Mucosa of stomach (tissue), 1 donor: ENCODE results near the gene CABP2.
"Not testable (repeated sequence)": the region's sequence is repeated elsewhere in the genome, so short reads cannot be mapped to it uniquely, and the experiment has no call there.

Source experiments
- H3K27me3 ChIP-seq: one replicate; pipeline ENCODE4 v1.7.0; 2013; ENCODE audit warnings: mild to moderate bottlenecking, low read length; ENCODE audit not compliant: control insufficient read depth, insufficient read depth
- H3K36me3 ChIP-seq: one replicate; pipeline ENCODE4 v1.7.0; 2013; ENCODE audit warnings: low read length; ENCODE audit not compliant: control insufficient read depth, insufficient read depth
- H3K4me1 ChIP-seq: one replicate; pipeline ENCODE4 v1.7.0; 2013; ENCODE audit warnings: mild to moderate bottlenecking, low read length; ENCODE audit not compliant: control insufficient read depth, insufficient read depth
- H3K4me3 ChIP-seq: one replicate; pipeline ENCODE4 v1.7.0; 2013; ENCODE audit warnings: low read length
- H3K9ac ChIP-seq: one replicate; pipeline ENCODE4 v1.7.0; 2013; ENCODE audit warnings: mild to moderate bottlenecking, low read length, moderate library complexity
- H3K9me3 ChIP-seq: one replicate; pipeline ENCODE4 v1.7.0; 2013; ENCODE audit warnings: mild to moderate bottlenecking, low read length, moderate library complexity; ENCODE audit not compliant: control insufficient read depth
- donor health status: Pancreatic carcinoma.

The CABP2 gene

DNA sequence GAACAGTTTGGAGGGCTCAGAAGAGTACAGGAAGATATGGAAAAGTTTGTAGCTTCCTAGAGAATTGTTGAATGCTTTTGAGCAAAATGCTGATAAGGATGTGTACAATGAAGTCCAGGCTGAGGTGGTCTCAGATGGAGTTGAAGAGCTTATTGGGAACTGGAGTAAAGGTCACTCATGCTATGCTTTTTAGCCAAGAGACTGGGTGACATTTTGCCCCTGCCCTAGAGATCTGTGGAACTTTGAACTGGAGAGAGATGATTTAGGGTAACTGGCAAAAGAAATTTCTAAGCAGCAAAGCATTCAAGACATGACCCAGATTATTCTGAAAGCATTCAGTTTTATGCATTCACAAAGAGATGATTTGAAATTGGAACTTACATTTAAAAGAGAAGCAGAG, 27.9 kb upstream of the CABP2 start:
- Histone ChIP-seq H3K9ac (no peak overlapping the region), H3K4me3 (no peak overlapping the region), H3K27me3 (no peaks in the 10 kb centered on the region), H3K36me3 (no peaks in the 10 kb centered on the region), H3K4me1 (peaks cover 10% of the 10 kb centered on the region), H3K9me3 (no peaks in the 10 kb centered on the region)

DNA sequence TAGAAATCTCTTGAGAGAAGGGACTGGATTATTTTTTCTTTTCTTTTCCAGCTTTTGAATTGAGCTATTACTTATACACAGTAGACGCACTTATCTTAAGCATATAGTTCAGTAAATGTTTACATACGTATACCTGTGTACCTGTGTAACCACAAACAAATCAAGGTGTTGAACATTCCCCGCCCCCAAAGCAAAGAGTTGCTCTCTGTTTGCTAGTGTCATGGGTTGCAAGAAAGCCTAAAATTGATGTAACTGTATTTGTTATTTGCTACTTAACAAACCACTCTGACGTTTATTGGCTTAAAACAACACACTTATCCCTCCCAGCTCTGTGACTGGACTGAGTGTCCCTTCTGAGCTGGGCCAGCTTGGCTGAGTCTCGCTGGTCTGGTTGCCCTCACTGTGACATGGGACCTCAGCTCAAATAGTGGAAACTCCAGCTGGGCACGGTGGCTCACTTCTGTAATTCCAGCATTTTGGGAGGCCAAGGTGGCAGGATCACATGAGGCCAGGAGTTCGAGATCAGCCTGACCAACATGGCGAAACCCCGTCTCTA, 25.4 kb upstream of the CABP2 start:
- H3K36me3 ChIP-seq, result no peaks in the 10 kb centered on the region
- no peaks in the 10 kb centered on the region for H3K27me3 ChIP-seq
- peaks cover 23% of the 10 kb centered on the region for H3K4me1 ChIP-seq
- no peaks in the 10 kb centered on the region for H3K9me3 ChIP-seq
- no peak overlapping the region for H3K9ac ChIP-seq
- no peak overlapping the region for H3K4me3 ChIP-seq

DNA sequence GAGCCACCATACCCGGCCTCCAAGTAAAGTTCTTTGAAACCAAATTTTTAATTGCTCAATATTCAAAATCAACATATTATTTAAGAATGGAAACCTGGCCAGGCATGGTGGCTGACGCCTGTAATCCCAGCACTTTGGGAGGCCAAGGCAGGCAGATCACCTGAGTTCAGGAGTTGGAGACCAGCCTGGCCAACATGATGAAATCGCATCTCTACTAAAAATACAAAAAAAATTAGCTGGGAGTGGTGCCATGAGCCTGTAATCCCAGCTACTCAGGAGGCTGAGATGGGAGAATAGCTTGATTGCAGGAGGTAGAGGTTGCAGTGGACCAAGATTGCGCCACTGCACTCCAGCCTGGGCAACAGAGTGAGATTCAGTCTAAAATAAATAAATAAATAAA, 24.9 kb upstream of the CABP2 start:
- not testable (repeated sequence) for H3K27me3 ChIP-seq, H3K9ac ChIP-seq, H3K36me3 ChIP-seq, H3K4me3 ChIP-seq, H3K9me3 ChIP-seq
- peaks cover 23% of the 10 kb centered on the region for H3K4me1 ChIP-seq

GRCh38 chr11:67545280-67545679, 22.0 kb upstream of the CABP2 start:
- peaks cover 23% of the 10 kb centered on the region for H3K4me1 ChIP-seq
- H3K9ac ChIP-seq, result no peak overlapping the region
- no peaks in the 10 kb centered on the region for H3K36me3 ChIP-seq
- H3K27me3 ChIP-seq, result no peaks in the 10 kb centered on the region
- H3K9me3 ChIP-seq, result no peaks in the 10 kb centered on the region
- H3K4me3 ChIP-seq, result no peak overlapping the region

GRCh38 chr11:67544616-67545242, 21.5 kb upstream of the CABP2 start:
- Histone ChIP-seq H3K9ac (no peak overlapping the region), H3K27me3 (no peaks in the 10 kb centered on the region), H3K36me3 (no peaks in the 10 kb centered on the region), H3K4me3 (no peak overlapping the region), H3K4me1 (peaks cover 24% of the 10 kb centered on the region), H3K9me3 (no peaks in the 10 kb centered on the region)

DNA sequence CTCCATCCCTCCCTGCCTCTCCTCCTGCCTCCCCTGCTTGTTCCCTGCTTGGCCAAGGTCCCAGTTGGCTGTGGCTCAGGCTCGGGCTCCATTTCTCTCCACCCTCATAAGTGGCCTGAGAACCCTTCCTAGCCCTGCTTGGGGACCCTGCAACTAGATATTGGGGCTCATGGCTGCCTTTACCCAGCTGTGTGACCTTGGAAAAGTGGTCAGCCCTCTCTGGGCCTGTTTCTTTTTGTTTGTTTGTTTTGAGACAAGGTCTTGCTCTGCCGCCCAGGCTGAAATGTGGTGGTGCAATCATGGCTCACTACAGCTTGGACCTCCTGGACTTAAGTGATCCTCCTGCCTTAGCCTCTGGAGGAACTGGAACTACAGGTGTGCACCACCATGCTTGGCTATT, 20.3 kb upstream of the CABP2 start:
- H3K27me3 ChIP-seq, result peaks cover 5% of the 10 kb centered on the region
- H3K4me1 ChIP-seq, result peaks cover 22% of the 10 kb centered on the region
- H3K9ac ChIP-seq, result no peak overlapping the region
- no peaks in the 10 kb centered on the region for H3K36me3 ChIP-seq
- H3K4me3 ChIP-seq, result no peak overlapping the region
- H3K9me3 ChIP-seq, result no peaks in the 10 kb centered on the region

GRCh38 chr11:67542971-67543370, 19.7 kb upstream of the CABP2 start:
- H3K9ac ChIP-seq, result no peak overlapping the region
- no peaks in the 10 kb centered on the region for H3K36me3 ChIP-seq
- peaks cover 5% of the 10 kb centered on the region for H3K27me3 ChIP-seq
- no peak overlapping the region for H3K4me3 ChIP-seq
- no peaks in the 10 kb centered on the region for H3K9me3 ChIP-seq
- peaks cover 21% of the 10 kb centered on the region for H3K4me1 ChIP-seq

DNA sequence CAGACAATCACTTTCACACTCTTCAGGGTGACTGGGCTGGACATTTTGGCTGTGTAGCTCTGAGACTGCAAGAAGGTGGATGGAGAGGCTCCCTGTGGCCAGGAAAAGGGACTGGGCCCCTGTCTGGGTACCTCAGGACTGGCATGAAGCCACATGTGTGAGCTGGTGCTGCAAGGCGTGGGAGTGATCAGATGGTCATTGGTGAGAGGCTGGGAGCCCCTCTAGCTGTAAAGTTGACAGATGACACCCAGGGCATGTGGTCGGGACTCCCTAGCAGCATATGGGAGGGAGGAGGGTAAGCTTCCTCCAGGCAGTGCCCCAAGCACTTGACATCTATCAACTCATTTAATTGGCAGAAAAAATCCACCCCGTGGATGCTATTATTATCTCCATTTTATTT, 18.9 kb upstream of the CABP2 start:
- Histone ChIP-seq H3K9me3 (no peaks in the 10 kb centered on the region), H3K9ac (no peak overlapping the region), H3K36me3 (no peaks in the 10 kb centered on the region), H3K4me1 (peaks cover 21% of the 10 kb centered on the region), H3K27me3 (peaks cover 5% of the 10 kb centered on the region), H3K4me3 (no peak overlapping the region)

DNA sequence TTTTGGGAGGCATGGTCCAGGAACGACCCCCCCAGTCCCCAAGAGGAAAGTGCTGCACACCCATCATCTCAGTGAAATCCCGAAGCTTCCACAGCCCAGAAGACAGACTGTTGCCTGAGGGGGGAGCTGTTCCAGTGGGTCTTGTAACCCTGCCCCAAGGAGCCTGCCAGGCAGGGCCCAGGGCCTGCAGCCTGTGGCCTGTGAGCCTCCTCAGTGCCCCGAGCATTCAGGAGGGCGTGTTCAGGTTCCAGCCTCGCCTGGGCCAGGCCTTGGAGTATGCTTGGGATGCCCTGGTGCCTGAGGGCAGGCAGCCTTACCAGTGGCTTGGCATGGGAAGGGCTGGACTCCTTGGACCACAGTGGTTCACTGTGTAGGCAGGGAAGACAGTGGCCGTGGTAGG, 18.0 kb upstream of the CABP2 start:
- H3K27me3 ChIP-seq, result peaks cover 5% of the 10 kb centered on the region
- no peak overlapping the region for H3K4me3 ChIP-seq
- no peak overlapping the region for H3K9ac ChIP-seq
- peaks cover 21% of the 10 kb centered on the region for H3K4me1 ChIP-seq
- no peaks in the 10 kb centered on the region for H3K36me3 ChIP-seq
- no peaks in the 10 kb centered on the region for H3K9me3 ChIP-seq

- no peak overlapping the region for H3K9ac ChIP-seq
- H3K4me3 ChIP-seq, result no peak overlapping the region
- no peaks in the 10 kb centered on the region for H3K9me3 ChIP-seq
These were observed 16.3 kb upstream of the CABP2 start for GRCh38 chr11:67539550-67539949.

GRCh38 chr11:67538823-67539505, 15.7 kb upstream of the CABP2 start:
- H3K9me3 ChIP-seq, result no peaks in the 10 kb centered on the region

More at GRCh38 chr11:67539550-67539949, 16.3 kb upstream of the CABP2 start:
- Histone ChIP-seq H3K36me3 (no peaks in the 10 kb centered on the region), H3K4me1 (peaks cover 10% of the 10 kb centered on the region), H3K27me3 (peaks cover 5% of the 10 kb centered on the region)

DNA sequence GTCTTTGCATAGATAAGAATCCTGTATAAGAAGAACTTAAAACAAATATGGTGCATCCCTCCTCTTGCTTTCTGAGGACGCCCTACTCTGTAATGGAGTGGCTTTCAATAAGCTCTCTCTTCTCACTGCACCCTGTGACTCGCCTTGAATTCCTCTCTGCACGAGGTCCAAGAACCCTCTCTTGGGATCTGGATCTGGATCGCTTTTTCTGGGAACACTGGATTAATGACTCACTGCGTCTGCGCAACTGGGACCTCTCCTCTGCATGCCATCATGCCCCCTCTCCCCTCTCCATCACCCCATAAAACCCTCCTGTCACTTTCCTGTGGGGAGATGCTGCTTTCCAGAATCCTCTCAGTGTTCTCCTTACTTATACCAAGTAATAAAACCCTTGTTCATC, 15.1 kb upstream of the CABP2 start:
- no peaks in the 10 kb centered on the region for H3K9me3 ChIP-seq
- peaks cover 5% of the 10 kb centered on the region for H3K27me3 ChIP-seq
- H3K9ac ChIP-seq, result no peak overlapping the region
- H3K4me1 ChIP-seq, result peaks cover 7% of the 10 kb centered on the region
- no peaks in the 10 kb centered on the region for H3K36me3 ChIP-seq
- no peak overlapping the region for H3K4me3 ChIP-seq

More at GRCh38 chr11:67538823-67539505, 15.7 kb upstream of the CABP2 start:
- no peak overlapping the region for H3K9ac ChIP-seq
- peaks cover 5% of the 10 kb centered on the region for H3K27me3 ChIP-seq
- no peak overlapping the region for H3K4me3 ChIP-seq
- H3K4me1 ChIP-seq, result peaks cover 7% of the 10 kb centered on the region
- no peaks in the 10 kb centered on the region for H3K36me3 ChIP-seq
